HL-60 (cell line): ENCODE data around the gene RBM5.

Experiments used
- DNase-seq, 2 experiments: peaks; one replicate each; pipeline ENCODE4 v3.0.0-alpha.2; 2010 to 2020; ENCODE audit warnings: low read depth in 1 of 2, low spot score in 1 of 2
- H3K27ac ChIP-seq: fragments of 250-450 bp; sonication (Bioruptor Pico); replicated peaks from 2 replicates; pipeline ENCODE4 v1.5.1; 2020; ENCODE audit warnings: mild to moderate bottlenecking, moderate library complexity
- H3K27me3 ChIP-seq: fragments of 250-450 bp; sonication (Bioruptor Pico); 2 replicates; pipeline ENCODE4 v1.5.1; 2021; ENCODE audit warnings: mild to moderate bottlenecking, moderate library complexity; ENCODE audit not compliant: insufficient read depth, poor library complexity, severe bottlenecking
- H3K4me3 ChIP-seq: replicated peaks from 2 replicates; pipeline ENCODE4 v1.5.1; 2011; ENCODE audit warnings: mild to moderate bottlenecking, control low read depth, low read length; ENCODE audit not compliant: insufficient read depth
- CTCF ChIP-seq: IDR thresholded peaks from one replicate; pipeline ENCODE4 v1.5.1; 2011; ENCODE audit warnings: low read length, control low read depth, inconsistent platforms; ENCODE audit not compliant: insufficient read depth
- GABPA ChIP-seq: IDR thresholded peaks from 2 replicates; pipeline ENCODE4 v1.6.1; 2012; ENCODE audit warnings: low read depth
- POLR2AphosphoS5 ChIP-seq: IDR thresholded peaks from 2 replicates; pipeline ENCODE4 v1.6.1; 2012; ENCODE audit warnings: low read depth
- REST ChIP-seq: IDR thresholded peaks from 2 replicates; pipeline ENCODE4 v1.6.1; 2012; ENCODE audit warnings: low read depth; ENCODE audit not compliant: insufficient replicate concordance
- SPI1 ChIP-seq: IDR thresholded peaks from 2 replicates; pipeline ENCODE4 v1.6.1; 2012; ENCODE audit warnings: low read depth, mild to moderate bottlenecking, borderline replicate concordance

Gene RBM5

GRCh38 chr3:50127251-50127691 is 38.6 kb downstream of the RBM5 start:
- TF ChIP-seq GABPA (no peak), SPI1 (no peak), POLR2AphosphoS5 (no peak), CTCF (no peak), REST (no peak)
- no peaks in the 10 kb centered on the region for H3K27me3 ChIP-seq
- no peak overlapping the region for H3K4me3 ChIP-seq

GRCh38 chr3:50128001-50128400 is 39.3 kb downstream of the RBM5 start:
- TF ChIP-seq CTCF: no peak
- no peak for TF ChIP-seq REST
- TF ChIP-seq GABPA: no peak
- no peak for TF ChIP-seq SPI1
- no peak for TF ChIP-seq POLR2AphosphoS5
- H3K27me3 ChIP-seq: no peaks in the 10 kb centered on the region
- H3K4me3 ChIP-seq: no peak overlapping the region
- no peak overlapping the region for H3K27ac ChIP-seq
- no peak for DNase-seq

More at GRCh38 chr3:50127251-50127691, 38.6 kb downstream of the RBM5 start:
- H3K27ac ChIP-seq: no peak overlapping the region
- DNase-seq: no peak

GRCh38 chr3:50130436-50130835 is 41.7 kb downstream of the RBM5 start:
- H3K4me3 ChIP-seq: no peak overlapping the region
- TF ChIP-seq REST (peak; percentile 63), GABPA (no peak)
- H3K27ac ChIP-seq: no peak overlapping the region
- no peak for DNase-seq
- no peaks in the 10 kb centered on the region for H3K27me3 ChIP-seq
